SK-N-SH (cell line): ENCODE measurements around the gene SNTG2.

Experiments used
- CTCF ChIP-seq: fragments of 200-600 bp; sonication (generic); IDR thresholded peaks from 2 replicates; pipeline ENCODE4 v1.6.1; 2017; ENCODE audit warnings: antibody characterized with exemption, mild to moderate bottlenecking, moderate library complexity
- EP300 ChIP-seq, 2 experiments: IDR thresholded peaks; 2 replicates each; pipeline versions ENCODE4 v1.4.0 to v1.6.1; 2012; ENCODE audit warnings: borderline replicate concordance in 1 of 2, low read depth in 1 of 2, low read length in 1 of 2
- MAX ChIP-seq: IDR thresholded peaks from 2 replicates; pipeline ENCODE4 v1.4.0; 2012; ENCODE audit warnings: low read depth
- POLR2AphosphoS5 ChIP-seq: IDR thresholded peaks from 2 replicates; pipeline ENCODE4 v1.6.1; 2012; ENCODE audit warnings: low read depth, low read length
- RAD21 ChIP-seq: IDR thresholded peaks from 2 replicates; pipeline ENCODE4 v1.6.1; 2012; ENCODE audit warnings: mild to moderate bottlenecking, low read length
- SMC3 ChIP-seq: IDR thresholded peaks from 2 replicates; pipeline ENCODE4 v1.6.1; 2012; ENCODE audit warnings: low read depth, low read length, improper control_type of control experiment
- TAF1 ChIP-seq: IDR thresholded peaks from 2 replicates; pipeline ENCODE4 v1.6.1; 2012; ENCODE audit warnings: low read depth, mild to moderate bottlenecking, low read length, moderate library complexity, borderline replicate concordance
- TEAD4 ChIP-seq: IDR thresholded peaks from 2 replicates; pipeline ENCODE4 v1.4.0; 2012; ENCODE audit warnings: mild to moderate bottlenecking, borderline replicate concordance; ENCODE audit not compliant: insufficient read depth
- ZBTB33 ChIP-seq: IDR thresholded peaks from 2 replicates; pipeline ENCODE4 v1.4.0; 2012; ENCODE audit warnings: low read depth, borderline replicate concordance

- TF ChIP-seq CTCF (no peak), EP300 (IDR thresholded peaks at IDR 0.05; ENCODE audit: borderline replicate concordance in 1 of 2, low read depth in 1 of 2, low read length in 1 of 2) (no peak), TAF1 (no peak), POLR2AphosphoS5 (no peak), TEAD4 (no peak), MAX (no peak), ZBTB33 (no peak), SMC3 (no peak), RAD21 (no peak)
Measured at GRCh38 chr2:923832-924601, 26.6 kb upstream of the SNTG2 start.
